Measurements from ENCODE around the gene CAPRIN1.
"Not testable (repeated sequence)": the region's sequence is repeated elsewhere in the genome, so short reads cannot be mapped to it uniquely, and the experiment has no call there.

CAPRIN1 gene

GRCh38 chr11:34080609-34081008 is 29.1 kb downstream of the CAPRIN1 start:
- Histone ChIP-seq H3K9me3 (no peaks in the 10 kb centered on the region), H3K4me1 (no peaks in the 10 kb centered on the region), H3K27ac (no peak overlapping the region), H3K36me3 (peaks cover 79 to 99% (median 85%) of the 10 kb centered on the region in 3 donors), H3K4me3 (no peak overlapping the region), H3K27me3 (no peaks in the 10 kb centered on the region)
- TF ChIP-seq, protein P1, sequence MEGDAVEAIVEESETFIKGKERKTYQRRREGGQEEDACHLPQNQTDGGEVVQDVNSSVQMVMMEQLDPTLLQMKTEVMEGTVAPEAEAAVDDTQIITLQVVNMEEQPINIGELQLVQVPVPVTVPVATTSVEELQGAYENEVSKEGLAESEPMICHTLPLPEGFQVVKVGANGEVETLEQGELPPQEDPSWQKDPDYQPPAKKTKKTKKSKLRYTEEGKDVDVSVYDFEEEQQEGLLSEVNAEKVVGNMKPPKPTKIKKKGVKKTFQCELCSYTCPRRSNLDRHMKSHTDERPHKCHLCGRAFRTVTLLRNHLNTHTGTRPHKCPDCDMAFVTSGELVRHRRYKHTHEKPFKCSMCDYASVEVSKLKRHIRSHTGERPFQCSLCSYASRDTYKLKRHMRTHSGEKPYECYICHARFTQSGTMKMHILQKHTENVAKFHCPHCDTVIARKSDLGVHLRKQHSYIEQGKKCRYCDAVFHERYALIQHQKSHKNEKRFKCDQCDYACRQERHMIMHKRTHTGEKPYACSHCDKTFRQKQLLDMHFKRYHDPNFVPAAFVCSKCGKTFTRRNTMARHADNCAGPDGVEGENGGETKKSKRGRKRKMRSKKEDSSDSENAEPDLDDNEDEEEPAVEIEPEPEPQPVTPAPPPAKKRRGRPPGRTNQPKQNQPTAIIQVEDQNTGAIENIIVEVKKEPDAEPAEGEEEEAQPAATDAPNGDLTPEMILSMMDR (IDR thresholded peaks at IDR 0.05) = no peak
- intact Hi-C loops (cut with DNase I; ENCODE audit: low total_unique reads) = no loop called here
- DNase-seq = no peak

DNA sequence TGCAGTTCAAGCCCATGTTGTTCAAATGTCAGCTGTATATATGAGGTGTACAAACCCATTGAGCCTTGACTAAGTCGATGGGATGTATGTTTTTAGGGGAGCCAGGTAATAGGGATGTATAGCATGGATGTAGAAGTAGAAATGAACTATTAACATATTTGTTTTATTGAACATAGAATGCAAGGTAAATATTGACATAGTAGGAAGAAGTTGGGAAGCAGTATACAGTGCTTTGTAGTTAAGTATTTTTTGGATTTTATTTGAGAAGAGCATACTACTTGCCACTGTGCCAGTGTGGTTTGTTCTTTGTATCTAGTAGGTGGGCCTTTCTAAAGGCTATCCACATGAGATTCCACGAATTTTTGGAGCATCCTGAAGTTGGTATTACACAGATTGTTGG is 33.1 kb downstream of the CAPRIN1 start:
- DNase-seq = no peak
- TF ChIP-seq, protein P1 (IDR thresholded peaks at IDR 0.05) = no peak
- Histone ChIP-seq H3K36me3 (peaks cover 84 to 98% (median 97%) of the 10 kb centered on the region in 3 donors), H3K27me3 (no peaks in the 10 kb centered on the region), H3K4me1 (no peaks in the 10 kb centered on the region), H3K27ac (no peak overlapping the region), H3K9me3 (no peaks in the 10 kb centered on the region), H3K4me3 (no peak overlapping the region)
- intact Hi-C loops (cut with DNase I; ENCODE audit: low total_unique reads) = no loop called here

DNA sequence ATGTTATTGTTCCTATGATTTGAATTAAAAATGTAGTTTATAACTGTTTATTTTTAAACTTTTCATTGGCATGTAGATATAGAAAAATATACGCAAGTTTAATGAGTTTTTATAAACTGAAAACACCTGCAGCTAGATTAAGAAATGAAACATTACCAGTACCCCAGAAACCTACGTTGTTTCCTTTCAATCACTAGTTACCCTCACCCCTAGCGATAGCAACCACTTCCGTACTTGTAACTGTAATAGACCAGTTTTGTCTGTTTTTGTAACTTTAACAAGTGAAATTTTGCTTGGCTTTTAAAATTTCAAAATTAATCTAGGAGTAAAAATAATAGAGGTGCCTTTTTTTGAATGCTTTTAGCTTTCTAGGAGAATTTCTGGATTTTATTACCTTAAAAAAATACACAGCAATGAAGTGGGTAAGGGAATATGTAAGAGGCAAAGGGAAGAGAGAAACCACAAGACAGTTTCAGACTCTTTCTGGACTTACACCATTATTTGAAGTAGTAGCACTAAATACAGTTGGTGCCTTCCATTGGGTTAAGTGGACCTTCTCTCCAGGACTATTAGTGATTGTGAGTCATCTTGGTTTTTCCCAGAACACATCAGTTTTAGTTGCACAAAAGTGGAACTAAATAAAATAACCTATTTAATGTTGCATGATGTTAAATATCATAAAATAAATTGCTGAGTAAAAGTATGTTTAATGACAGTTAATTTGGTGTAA is 35.2 kb downstream of the CAPRIN1 start:
- intact Hi-C loops (cut with DNase I; ENCODE audit: low total_unique reads) = no loop called here
- Histone ChIP-seq H3K4me3 (no peak overlapping the region), H3K27me3 (no peaks in the 10 kb centered on the region), H3K4me1 (no peaks in the 10 kb centered on the region), H3K36me3 (peaks cover 85 to 98% (median 94%) of the 10 kb centered on the region in 3 donors), H3K27ac (no peak overlapping the region), H3K9me3 (no peaks in the 10 kb centered on the region)
- DNase-seq = no peak
- TF ChIP-seq, protein P1 (IDR thresholded peaks at IDR 0.05) = no peak

GRCh38 chr11:34091825-34092224 is 40.3 kb downstream of the CAPRIN1 start:
- intact Hi-C loops (cut with DNase I; ENCODE audit: low total_unique reads) = no loop called here
- Histone ChIP-seq H3K27me3 (no peaks in the 10 kb centered on the region), H3K27ac (no peak overlapping the region), H3K36me3 (peaks cover 90 to 98% (median 92%) of the 10 kb centered on the region in 3 donors), H3K4me1 (no peaks in the 10 kb centered on the region), H3K9me3 (no peaks in the 10 kb centered on the region), H3K4me3 (no peak overlapping the region)
- TF ChIP-seq, protein P1 (IDR thresholded peaks at IDR 0.05) = no peak
- no peak for DNase-seq

- H3K27ac ChIP-seq; H3K4me3 ChIP-seq; H3K27me3 ChIP-seq; intact Hi-C loops (cut with DNase I; ENCODE audit: low total_unique reads); DNase-seq; H3K4me1 ChIP-seq; H3K9me3 ChIP-seq: not testable (repeated sequence)
- peaks cover 95 to 99% (median 96%) of the 10 kb centered on the region in 3 donors for H3K36me3 ChIP-seq
Measured at GRCh38 chr11:34094900-34095299, 43.4 kb downstream of the CAPRIN1 start.

DNA sequence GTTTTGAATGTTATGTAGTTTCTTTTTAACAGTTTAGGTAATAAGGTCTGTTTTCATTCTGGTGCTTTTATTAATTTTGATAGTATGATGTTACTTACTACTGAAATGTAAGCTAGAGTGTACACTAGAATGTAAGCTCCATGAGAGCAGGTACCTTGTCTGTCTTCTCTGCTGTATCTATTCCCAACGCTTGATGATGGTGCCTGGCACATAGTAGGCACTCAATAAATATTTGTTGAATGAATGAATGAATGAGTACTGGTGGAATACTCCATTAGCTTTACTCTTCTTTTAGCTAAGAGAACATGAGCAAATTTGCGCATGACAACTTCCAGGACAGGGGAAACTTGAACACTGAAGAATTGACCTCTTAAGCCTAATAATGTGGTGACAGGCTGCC is 47.3 kb downstream of the CAPRIN1 start:
- Histone ChIP-seq H3K36me3 (peaks cover 71 to 78% (median 75%) of the 10 kb centered on the region in 3 donors), H3K27me3 (no peaks in the 10 kb centered on the region), H3K27ac (no peak overlapping the region), H3K4me1 (no peaks in the 10 kb centered on the region), H3K9me3 (no peaks in the 10 kb centered on the region), H3K4me3 (no peak overlapping the region)
- TF ChIP-seq, protein P1 (IDR thresholded peaks at IDR 0.05) = no peak
- no peak for DNase-seq
- intact Hi-C loops (cut with DNase I; ENCODE audit: low total_unique reads) = no loop called here

All from tibial artery (tissue), 4 donors.